Stimulated activated CD8-positive, alpha-beta memory T cell treated with anti-CD3 and anti-CD28 coated beads, Interleukin-4, amount 100 ng/mL, for 4 hours (primary cell): Measurements from ENCODE around the gene HCK.

ENCODE experiments used
- DNase-seq, 2 donors: peaks; one replicate each; pipeline ENCODE4 v3.0.0-alpha.2; 2020; ENCODE audit warnings: low read depth in 2 of 2, low spot score in 1 of 2

Gene HCK

GRCh38 chr20:32057656-32058184, 5.7 kb downstream of the HCK start:
- DNase-seq = no peak

DNA sequence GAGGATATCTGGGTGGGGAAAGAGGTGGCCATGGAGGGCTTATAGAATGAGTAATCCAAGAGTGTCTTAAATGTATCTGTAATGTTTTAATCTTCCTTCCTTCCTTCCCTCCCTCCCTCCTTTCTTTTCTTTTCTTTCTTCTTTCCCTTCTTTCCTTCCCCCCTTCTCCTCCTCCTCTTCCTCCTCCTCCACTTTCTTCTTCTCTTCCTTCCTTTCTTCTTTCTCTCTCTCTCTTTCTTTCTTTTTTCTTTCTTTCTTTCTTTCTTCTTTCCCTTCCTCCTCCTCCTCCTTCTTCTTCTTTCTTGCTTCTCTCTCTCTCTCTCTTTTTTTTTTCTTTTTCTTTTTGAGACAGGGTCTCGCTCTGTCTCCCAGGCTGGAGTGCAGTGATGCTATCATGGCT, 7.1 kb downstream of the HCK start:
- DNase-seq = no peak

DNA sequence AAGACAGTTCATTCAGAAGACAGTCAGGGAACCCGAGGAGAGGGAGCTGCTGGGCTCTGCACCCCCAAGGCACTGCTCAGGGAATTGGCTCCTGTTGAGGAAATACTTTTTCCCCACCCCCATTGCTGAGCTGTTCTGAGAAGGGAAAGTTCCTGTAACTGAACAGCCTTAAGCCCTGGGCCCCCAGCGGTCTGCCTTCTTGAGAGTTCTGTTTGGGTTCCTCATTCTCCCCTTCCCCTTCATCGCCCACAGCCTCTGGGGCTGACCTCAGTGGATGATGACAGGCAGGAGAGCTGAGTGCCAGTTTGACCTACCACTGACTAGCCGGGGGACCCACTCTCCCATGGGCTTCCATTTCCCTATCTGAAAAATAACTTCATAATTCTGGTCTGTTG, 10.7 kb downstream of the HCK start:
- DNase-seq = no peak

DNA sequence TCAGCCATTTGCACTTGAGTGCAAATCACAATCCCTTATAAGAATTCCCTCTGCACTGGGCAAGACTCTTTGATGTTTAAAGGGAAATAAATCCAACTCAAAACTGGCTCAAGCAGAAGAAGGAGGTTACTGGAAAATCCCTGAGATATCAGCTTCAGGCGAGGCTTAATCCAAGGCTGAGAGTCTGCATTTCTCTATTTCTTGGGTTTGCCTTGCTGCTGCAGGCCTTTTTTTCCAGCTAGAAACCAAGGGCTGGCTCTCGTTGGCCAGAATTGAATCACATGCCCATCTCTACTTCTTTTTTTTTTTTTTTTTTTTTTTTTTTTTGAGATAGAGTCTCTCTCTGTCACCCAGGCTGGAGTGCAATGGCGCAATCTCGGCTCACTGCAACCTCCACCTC, 11.7 kb downstream of the HCK start:
- DNase-seq = no peak

GRCh38 chr20:32064667-32065066, 12.6 kb downstream of the HCK start:
- DNase-seq = no peak

GRCh38 chr20:32067234-32067821, 15.3 kb downstream of the HCK start:
- DNase-seq = no peak

GRCh38 chr20:32068174-32068573, 16.1 kb downstream of the HCK start:
- DNase-seq = no peak

- DNase-seq = no peak
Observed at GRCh38 chr20:32069711-32070110, 17.7 kb downstream of the HCK start.

- DNase-seq = no peak
Observed at GRCh38 chr20:32070282-32070681, 18.2 kb downstream of the HCK start.

DNA sequence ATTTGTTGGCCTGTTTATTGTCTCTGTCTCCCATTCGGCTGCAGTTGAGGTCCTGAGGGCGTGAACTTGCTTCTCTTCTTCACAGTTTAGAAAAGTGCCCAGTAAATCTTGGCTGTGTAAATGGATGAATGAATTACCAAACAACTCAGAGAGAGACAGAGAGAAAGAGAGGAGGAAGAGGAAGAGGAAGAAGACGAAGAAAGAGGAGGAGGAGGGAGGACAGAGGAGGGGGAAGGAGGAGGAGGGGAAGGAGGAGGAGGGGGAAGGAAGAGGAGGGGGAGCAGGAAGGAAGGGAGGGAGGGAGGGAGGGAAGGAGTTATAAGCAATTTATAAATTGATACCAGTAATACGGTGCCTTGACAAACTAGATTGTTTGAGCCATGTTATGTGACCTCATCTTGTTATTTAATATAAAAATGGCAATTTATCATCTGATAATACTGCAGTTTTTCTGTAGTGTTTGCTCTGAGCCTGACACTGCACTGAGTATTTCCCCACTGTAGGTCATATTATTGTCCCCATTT, 18.7 kb downstream of the HCK start:
- no peak for DNase-seq

DNA sequence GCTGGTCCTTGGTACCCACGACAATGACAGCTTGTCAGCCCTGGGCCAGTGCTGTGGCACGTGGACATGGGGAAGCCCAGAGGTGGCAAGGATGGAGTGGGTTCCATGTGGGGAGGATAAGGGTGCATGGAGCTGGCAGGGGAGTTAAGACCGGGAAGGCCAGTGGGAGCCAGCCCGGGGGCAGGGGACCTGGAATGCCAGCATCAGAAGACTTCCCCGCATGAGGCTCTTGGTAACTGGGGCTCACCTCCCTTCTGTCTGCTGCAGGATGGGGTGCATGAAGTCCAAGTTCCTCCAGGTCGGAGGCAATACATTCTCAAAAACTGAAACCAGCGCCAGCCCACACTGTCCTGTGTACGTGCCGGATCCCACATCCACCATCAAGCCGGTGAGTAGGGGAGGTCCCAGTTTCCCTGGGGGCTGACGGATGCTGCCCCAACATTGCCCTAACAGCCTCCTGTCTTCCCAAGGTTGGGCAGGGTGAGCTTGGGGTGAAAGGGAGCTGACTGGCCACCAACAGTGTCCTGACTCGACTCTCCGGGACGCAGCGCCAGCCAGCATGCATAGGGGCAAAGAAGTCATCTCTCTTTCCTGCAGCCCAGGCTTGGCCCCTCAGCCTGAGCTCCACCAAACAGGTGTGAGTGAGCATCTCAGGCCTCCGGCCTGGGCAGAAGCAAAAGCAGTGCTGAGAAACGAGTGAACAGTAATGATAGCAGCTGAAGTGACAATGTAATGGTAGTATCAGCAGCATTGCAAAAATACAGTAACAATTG, 19.5 kb downstream of the HCK start:
- DNase-seq = no peak

DNA sequence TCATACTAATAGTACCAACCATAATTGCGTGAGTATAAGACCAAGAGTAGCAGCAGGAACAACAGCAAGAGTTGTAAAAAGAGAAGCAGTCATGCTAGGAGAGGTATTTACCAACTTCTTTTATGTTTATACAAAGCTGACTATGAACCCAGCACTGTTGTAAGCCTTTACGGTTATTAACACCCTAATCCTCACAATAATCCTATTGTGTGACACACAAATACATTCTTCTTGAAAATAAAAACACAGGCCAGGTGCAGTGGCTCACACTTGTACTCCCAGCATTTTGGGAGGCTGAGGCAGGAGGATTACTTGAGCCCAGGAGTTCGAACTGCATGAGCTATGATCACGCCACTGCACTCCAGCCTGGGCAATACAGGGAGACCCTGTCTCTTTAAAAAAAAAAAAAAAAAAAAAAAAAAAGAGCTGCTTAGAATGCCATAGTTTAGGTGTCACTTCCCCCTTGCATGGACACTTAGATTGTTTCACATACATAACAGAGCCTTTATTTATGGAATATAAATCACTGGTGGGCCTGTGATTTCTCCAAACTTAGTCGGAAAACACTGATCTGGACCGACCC, 20.2 kb downstream of the HCK start:
- DNase-seq = no peak

- DNase-seq = no peak
Observed at GRCh38 chr20:32075534-32075933, 23.5 kb downstream of the HCK start.

GRCh38 chr20:32077190-32077589, 25.1 kb downstream of the HCK start:
- no peak for DNase-seq

- no peak for DNase-seq
Observed at GRCh38 chr20:32078322-32078721, 26.3 kb downstream of the HCK start.

GRCh38 chr20:32078791-32079190, 26.7 kb downstream of the HCK start:
- DNase-seq = no peak

GRCh38 chr20:32079655-32080109, 27.6 kb downstream of the HCK start:
- DNase-seq = no peak

DNA sequence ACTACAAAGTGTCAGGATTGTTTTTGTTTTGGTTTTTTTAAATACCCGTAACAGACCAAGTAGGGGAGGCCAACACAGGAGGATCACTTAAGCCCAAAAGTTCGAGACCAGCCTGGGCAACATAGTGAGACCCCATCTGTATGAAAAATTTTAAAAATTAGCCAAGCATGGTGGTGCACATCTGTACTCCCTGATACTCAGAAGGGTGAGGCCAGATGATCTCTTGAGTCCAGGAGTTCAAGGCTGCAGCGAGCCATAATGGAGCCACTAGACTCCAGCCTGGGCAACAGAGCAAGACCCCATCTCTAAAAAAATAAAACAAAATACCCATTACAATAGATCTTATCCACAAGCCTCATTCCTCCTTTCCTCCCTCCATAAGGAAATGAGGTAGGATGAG, 28.7 kb downstream of the HCK start:
- DNase-seq = no peak

DNA sequence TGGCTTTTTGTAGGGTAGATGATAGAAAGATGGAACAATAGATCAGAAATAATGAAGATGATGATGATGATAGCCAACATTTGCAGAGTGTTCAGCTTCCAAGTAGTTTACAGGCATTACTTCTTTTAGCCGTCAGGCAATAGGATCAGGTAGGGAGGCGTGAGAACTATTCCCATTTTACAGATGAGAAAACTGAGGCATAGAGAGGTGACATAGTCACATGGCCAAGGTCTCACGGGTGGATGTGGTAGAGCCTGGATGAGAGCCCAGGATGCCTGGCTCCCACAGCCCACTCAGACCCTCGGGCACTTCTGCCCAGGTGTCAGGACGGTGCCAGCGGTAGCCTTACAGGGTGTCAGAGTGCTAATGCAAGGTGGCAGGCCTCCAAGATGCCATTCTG, 31.4 kb downstream of the HCK start:
- no peak for DNase-seq

DNA sequence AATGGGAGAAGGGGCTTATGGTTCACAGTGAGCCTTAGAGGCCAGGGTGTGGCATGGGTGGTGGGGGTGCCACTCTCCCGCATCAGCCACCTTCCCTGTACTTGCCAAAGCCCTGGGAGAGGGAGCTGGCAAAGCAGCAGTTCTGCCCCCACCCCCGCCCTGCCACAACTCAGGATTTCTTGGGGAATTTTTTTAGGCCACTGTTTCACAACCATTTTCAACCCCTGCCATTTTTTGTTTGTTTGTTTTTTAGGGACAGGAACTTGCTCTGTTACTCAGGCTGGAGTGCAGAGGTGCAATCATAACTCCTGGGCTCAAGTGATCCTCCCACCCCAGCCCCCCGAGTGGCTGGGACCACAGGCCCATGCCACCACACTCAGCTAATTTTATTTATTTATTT, 35.0 kb downstream of the HCK start:
- no peak for DNase-seq

- DNase-seq = no peak
Observed at GRCh38 chr20:32088759-32089158, 36.7 kb downstream of the HCK start.
